HG03045 (cell line): ENCODE data around the gene C21orf58.

ENCODE experiments used
- ATAC-seq: cut with Tn5 transposase; IDR thresholded peaks from one replicate; pipeline ENCODE4 v1.9.1; 2021; ENCODE audit warnings: mild to moderate bottlenecking, moderate library complexity; ENCODE audit not compliant: unreplicated experiment

The C21orf58 gene

GRCh38 chr21:46354046-46354445 is 30.4 kb upstream of the C21orf58 start:
- ATAC-seq = no peak

- no peak for ATAC-seq
These were observed 29.2 kb upstream of the C21orf58 start for GRCh38 chr21:46352913-46353312.

- ATAC-seq = no peak
These were observed 28.5 kb upstream of the C21orf58 start for GRCh38 chr21:46352164-46352515.

- ATAC-seq = no peak
These were observed 27.9 kb upstream of the C21orf58 start for GRCh38 chr21:46351476-46352163.

- no peak for ATAC-seq
These were observed 27.3 kb upstream of the C21orf58 start for GRCh38 chr21:46350981-46351380.

- ATAC-seq = no peak
These were observed 26.9 kb upstream of the C21orf58 start for GRCh38 chr21:46350571-46350970.

- ATAC-seq = no peak
These were observed 25.6 kb upstream of the C21orf58 start for GRCh38 chr21:46349134-46349760.

GRCh38 chr21:46347791-46348381 is 24.2 kb upstream of the C21orf58 start:
- ATAC-seq = no peak

- ATAC-seq = no peak
These were observed 23.5 kb upstream of the C21orf58 start for GRCh38 chr21:46347203-46347550.

GRCh38 chr21:46346296-46347202 is 22.9 kb upstream of the C21orf58 start:
- ATAC-seq = no peak

GRCh38 chr21:46345861-46346260 is 22.2 kb upstream of the C21orf58 start:
- ATAC-seq = no peak

GRCh38 chr21:46344219-46344915 is 20.7 kb upstream of the C21orf58 start:
- ATAC-seq = no peak

- ATAC-seq = no peak
These were observed 17.3 kb upstream of the C21orf58 start for GRCh38 chr21:46340998-46341397.

GRCh38 chr21:46336603-46337002 is 12.9 kb upstream of the C21orf58 start:
- no peak for ATAC-seq

- no peak for ATAC-seq
These were observed 10.9 kb upstream of the C21orf58 start for GRCh38 chr21:46334351-46335140.

GRCh38 chr21:46329796-46330195 is 6.1 kb upstream of the C21orf58 start:
- ATAC-seq = no peak

GRCh38 chr21:46328151-46328550 is 4.5 kb upstream of the C21orf58 start:
- ATAC-seq = no peak

GRCh38 chr21:46327711-46328110 is 4.0 kb upstream of the C21orf58 start:
- no peak for ATAC-seq

GRCh38 chr21:46326110-46326703 is 2.5 kb upstream of the C21orf58 start:
- no peak for ATAC-seq
